Measurements from ENCODE around the gene NOL8.

Gene NOL8

GRCh38 chr9:92310562-92310961 is 14.6 kb downstream of the NOL8 start:
- no peak for DNase-seq

DNA sequence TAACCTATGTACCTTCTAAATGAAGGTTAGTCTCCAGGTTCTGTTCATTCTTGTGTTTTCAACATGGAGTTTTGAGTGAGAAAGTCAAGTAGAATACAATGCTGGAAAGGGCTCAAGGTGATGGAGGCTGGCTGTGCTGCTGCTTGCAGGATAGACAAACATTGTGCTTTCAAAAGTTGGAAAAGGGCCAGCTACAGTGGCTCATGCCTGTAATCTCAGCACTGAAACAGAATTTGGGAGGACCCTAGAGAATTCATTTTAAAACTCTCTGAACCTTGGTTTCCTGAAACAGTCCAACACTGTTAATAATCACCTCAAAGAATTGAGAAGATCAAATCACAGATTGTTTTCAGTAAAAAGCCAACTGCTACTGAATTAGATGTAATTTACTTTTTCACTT is 16.3 kb downstream of the NOL8 start:
- DNase-seq, result no peak

- no peak for DNase-seq
Observed at GRCh38 chr9:92300936-92301335, 24.2 kb downstream of the NOL8 start.

GRCh38 chr9:92299116-92299515 is 26.0 kb downstream of the NOL8 start:
- DNase-seq, result no peak

GRCh38 chr9:92298036-92298435 is 27.1 kb downstream of the NOL8 start:
- DNase-seq, result no peak

DNA sequence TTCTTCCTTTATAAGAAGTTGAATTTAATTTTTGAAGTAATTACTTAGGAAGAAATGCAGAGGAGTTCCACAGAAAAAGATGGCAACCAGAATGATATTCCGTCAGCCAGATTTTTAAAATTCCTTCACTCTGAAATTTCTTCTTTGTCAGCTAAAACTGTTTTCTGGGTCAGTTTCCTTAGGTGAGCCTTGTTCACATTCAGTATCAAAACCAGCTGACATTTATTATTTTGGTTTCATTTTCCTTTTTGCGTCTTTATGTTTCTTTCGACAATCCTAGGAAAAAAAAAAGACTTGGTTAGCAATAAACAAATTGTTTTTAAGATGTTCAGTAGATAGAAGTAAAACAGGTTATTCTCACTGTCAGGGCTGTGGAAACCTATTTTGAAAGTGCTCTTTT is 27.5 kb downstream of the NOL8 start:
- no peak for DNase-seq

DNA sequence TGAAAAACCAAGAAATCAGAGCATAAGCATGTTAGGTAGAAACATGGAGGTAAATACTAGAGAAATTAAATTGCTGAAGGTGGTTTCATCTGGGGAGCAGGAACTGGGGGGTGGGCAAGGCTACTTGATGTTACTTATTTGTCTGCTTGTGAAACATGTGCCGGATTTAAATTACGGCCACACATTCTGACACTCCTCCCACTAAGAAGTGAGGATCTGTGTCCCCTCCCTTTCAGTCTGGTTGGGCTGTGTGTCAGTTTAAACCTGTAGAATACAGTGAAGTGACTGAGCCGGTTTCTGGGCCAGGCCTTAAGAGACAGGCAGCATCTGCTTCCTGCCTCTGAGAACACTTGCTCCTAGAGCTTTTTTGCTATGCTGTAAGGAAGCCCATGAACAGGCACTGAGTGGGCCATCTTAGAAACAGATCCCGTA is 29.3 kb downstream of the NOL8 start:
- DNase-seq, result no peak

- DNase-seq, result no peak
Observed at GRCh38 chr9:92295240-92295790, 29.8 kb downstream of the NOL8 start.

DNA sequence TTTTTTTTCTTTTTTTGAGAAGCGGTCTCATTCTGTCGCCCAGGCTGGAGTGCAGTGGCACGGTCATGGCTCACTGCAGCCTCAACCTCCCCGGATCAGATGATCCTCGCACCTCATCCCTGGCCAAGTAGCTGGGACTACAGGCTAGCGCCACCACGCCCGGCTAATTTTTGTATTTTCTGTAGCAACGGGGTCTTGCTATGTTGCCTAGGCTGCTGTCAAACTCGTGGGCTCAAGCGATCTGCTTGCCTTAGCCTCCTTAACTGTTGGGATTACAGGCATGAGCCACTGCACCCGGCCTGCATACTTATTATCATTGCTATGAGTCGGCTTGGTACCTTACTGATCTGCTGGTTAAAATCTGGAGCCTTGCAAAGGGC is 30.9 kb downstream of the NOL8 start:
- DNase-seq, result peak; percentile 22

DNA sequence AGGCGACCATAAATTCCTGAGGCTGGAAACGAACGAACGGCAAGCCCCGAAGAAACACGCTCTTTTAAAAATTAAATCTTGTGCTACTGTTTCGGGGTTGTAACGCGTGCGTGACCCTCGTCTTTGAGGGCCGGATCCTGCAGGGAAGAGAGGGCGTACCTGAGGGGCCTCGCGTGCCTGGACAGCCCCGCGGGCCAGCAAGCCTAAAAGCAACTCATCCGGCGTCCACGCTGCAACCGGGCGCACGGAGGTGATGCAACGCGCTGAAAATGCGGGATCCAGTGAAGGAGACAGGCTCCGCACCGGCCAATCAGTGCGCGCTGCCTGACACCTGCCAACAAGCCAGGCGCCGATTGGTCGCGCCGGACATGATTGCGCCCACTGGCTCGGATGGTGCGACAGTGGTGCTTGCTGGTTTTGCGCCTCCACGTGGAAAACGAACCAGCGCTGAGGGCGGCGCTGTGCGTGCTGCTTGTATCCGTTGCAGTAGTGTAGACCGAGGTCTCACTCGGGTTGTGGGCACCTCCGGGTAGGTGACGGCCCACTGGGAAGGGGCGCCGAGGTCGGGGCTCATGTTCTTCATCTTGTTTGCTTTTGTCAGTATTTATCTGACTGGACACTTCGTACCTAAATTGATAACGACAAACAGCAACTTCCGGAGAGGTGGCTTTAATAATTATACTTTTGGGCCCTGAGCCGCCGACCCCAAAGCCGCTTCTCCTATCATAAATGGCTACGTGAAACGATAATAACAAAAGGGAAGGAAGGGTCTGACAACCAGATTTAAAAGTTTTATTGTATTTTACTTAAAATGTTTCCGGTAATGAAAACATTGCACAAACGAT is 31.5 kb downstream of the NOL8 start, which contains the start of gene IARS1:
IARS1 (minus strand) TSS at position 246 of the 845 bp plus-strand sequence. CDS start 4,278 bp downstream, outside the sequence.
- peak; percentile 98 for DNase-seq

GRCh38 chr9:92293075-92293354 is 32.1 kb downstream of the NOL8 start:
- no peak for DNase-seq

DNA sequence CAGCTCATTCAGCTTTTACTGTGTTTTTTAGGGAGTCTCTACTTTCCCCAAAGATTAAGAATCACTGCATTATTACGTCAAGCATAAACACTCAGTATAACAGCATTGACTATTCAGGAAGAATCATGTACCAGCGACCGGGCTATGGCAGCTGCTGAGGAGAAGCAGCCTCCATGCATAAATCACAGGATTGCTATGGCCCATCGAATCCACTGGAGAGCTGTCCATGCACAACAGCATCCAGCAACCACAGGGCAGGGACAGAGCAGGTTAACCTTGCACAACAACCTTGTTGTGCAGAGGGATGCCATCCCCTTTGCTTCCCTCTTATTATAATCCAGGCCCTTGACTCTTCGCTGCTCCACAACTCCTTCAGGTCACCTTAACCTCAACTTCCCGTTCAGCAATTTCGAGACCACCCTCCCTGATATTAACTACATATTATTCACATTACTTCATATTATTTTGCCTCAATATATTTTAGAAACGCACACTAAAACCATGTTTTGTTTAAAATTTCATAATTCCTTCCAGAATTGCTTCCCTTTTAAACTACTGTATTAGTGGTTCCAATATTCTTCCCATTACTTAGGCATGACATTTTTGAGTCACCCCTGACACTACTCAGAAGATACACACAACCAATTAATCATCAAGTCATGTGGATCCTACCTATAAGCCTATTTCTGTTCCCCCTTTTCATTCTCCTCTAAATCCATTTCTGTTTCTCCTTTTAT is 32.6 kb downstream of the NOL8 start:
- peak; percentile 47 for DNase-seq

GRCh38 chr9:92291577-92291976 is 33.6 kb downstream of the NOL8 start:
- DNase-seq, result no peak

DNA sequence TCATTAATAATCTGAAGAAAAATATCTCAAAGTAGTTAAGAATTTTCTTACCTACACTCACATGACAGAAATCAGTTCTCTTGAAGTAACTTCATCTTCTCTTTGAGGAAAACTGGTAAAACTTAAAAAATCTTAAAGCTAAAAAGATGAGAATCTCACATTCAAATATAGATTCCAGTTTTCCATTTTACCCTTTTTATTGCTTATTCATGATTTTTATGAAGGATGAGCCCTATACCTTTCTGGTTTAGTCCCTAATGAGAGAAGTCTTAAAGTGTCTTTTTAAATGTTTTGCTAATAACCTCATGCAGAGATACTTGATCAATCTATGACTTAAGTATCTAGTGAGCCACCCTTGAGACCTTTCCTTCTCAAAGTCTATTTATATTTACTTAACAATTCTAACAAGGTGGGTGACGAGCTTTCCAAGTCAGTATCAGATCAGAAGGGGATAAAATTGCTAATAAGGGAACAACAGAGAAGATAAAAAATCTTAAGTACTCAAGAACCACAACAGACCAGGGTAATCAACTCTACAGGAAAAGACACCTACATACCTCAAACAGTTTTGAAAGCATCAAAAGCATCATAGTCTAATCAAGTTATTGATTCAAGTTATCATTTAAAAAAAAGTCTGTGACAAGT is 34.2 kb downstream of the NOL8 start:
- no peak for DNase-seq

DNA sequence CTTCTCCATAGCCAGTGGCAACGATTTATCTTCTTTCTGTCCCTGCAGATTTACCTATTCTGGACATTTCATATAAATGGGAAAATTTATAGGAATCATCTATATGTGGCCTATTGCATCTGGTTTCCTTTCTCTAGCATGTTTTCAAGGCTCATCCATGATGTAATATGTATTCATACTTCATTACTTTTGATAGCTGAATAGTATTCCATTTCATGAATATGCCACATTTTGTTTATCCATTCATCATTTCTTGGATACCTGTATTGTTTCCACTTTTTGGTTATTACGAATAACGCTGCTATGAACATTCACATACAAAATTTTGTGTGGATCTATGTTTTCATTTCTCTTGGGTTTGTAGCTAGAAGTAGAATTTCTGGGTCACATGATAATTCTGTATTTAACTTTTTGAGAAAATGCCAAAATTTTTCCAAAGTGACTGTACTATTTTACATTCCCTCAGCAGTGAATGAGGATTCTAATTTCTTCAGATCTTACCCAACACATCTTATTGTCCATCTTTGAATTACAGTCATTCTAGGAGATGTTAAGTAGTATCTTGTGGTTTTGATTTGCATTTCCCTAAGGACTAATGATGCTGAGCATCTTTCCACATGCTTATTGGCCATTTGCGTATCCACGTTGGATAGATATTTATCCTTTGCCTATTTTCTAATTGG is 35.3 kb downstream of the NOL8 start:
- DNase-seq, result peak; percentile 59

DNA sequence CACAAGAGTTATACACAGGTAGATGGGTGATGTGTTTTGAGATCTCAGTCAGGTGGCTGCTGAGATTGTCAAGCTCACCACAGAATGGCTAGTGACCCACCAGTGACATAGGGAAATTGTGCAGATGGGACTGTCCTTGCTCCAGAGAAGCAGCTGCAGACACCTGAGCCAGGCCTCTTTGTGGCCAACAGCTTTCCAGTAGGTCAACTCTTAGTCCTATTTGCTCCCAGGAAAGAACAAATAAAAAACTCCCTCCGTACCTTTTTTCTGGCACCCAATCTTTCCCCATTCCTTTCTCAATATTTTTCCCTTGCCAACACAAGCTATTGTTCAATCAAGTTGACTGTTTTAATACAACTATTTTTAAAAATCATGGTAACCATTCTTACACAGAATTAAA is 45.8 kb downstream of the NOL8 start:
- DNase-seq, result no peak

- DNase-seq, result peak; percentile 71
Observed at GRCh38 chr9:92278110-92278509, 47.0 kb downstream of the NOL8 start.

DNA sequence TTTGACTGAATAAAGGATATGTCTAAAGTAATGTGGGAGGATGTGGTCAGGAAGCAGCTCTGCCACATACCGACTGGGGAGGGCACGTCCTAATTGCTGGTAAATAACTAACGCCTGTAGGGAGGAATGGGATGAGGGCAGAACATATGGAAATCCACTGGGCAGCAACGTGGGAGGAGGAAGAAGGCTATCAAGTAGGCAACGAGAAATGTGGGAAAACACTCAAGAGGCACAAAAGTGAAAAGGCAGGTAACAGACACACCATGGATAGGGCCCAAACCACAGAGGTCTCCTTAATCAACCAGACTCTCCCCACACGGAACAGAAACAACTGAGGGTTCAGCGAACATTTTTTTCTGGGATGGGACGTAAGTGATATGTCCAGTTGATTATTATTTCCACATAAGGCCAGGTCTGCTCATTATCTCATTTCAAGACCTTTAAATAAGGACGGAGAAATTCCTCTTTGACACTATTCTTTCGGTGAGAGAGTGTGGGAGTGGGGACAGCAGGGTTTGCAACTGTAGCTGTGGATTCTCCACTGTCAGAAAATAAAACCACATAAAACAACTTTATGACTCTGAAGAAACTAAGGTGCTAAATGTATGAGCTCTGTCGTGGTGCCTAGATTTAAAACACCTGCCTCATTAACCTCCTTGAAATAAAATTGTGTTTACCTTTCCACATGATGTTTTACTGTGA is 48.7 kb downstream of the NOL8 start:
- no peak for DNase-seq

- no peak for DNase-seq
Observed at GRCh38 chr9:92275541-92275940, 49.6 kb downstream of the NOL8 start.

- DNase-seq, result no peak
Observed at GRCh38 chr9:92270511-92270910, 54.6 kb downstream of the NOL8 start.

- peak; percentile 2 for DNase-seq
Observed at GRCh38 chr9:92266486-92266885, 58.7 kb downstream of the NOL8 start.

DNA sequence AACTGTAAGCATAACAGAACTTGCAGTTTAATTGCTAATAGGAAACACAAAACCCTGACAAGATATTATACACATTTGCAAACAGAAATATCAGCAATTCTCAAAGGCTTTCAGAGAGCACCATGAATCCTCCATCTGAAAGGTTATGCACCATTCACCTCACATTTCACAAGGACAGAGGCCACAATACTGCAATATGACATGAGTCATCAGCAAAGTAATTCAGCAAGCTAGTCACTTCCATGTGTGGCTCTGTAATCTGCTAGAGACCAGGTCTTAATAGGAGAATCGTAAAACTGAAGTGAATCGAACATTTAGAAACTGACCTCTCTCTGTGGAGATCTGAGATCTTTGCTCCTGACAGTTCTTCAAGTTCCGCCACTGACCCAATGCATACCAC is 60.0 kb downstream of the NOL8 start:
- DNase-seq, result peak; percentile 5

Data from fibroblast of skin of back (primary cell).